ENCODE measurements around the gene GAK. TPM values are rescaled to one million over a fixed set of nuclear protein-coding genes. Genes with fewer than 3 reads are reported as not detected.
"Not testable (repeated sequence)": the region's sequence is repeated elsewhere in the genome, so short reads cannot be mapped to it uniquely, and the experiment has no call there.

The GAK gene
- total RNA-seq, 1 donor from 2014 or later = 27.6 TPM

GRCh38 chr4:813900-814299 lies 118.2 kb downstream of the GAK start:
- Histone ChIP-seq H3K9me3 (ENCODE audit: low read depth) (no peaks in the 10 kb centered on the region), H3K4me2 (no peak overlapping the region), H3K79me2 (ENCODE audit: low read depth) (no peaks in the 10 kb centered on the region), H3K27ac (no peak overlapping the region), H3K9ac (no peak overlapping the region), H3K36me3 (no peaks in the 10 kb centered on the region), H2AFZ (replicated peaks) (no peak overlapping the region), H3K4me3 (no peak overlapping the region), H4K20me1 (ENCODE audit: low read depth) (no peaks in the 10 kb centered on the region), H3K27me3 (peaks cover 99% of the 10 kb centered on the region), H3K4me1 (no peaks in the 10 kb centered on the region), H3F3A (ENCODE audit: low read depth) (peaks cover 3% of the 10 kb centered on the region)
- Mint-ChIP-seq H3K9me3 (no peaks in the 10 kb centered on the region), H3K27ac (no peak overlapping the region), H3K4me1 (no peaks in the 10 kb centered on the region), H3K36me3 (no peaks in the 10 kb centered on the region), H3K4me3 (peak overlapping the region; percentile 6), H3K27me3 (ENCODE audit: insufficient read depth, low read depth) (peaks cover 34% of the 10 kb centered on the region)
- DNase-seq (ENCODE audit: low spot score) = no peak
- TF ChIP-seq EZH2phosphoT487 (IDR thresholded peaks at IDR 0.05) (no peak), CTCF (IDR thresholded peaks at IDR 0.05) (peak; percentile 17), EZH2 (IDR thresholded peaks at IDR 0.05) (peak; percentile 26)

- H3K9me3 Mint-ChIP-seq = peaks cover 2% of the 10 kb centered on the region
- no peaks in the 10 kb centered on the region for H4K20me1 ChIP-seq (ENCODE audit: low read depth)
- no peaks in the 10 kb centered on the region for H3K36me3 Mint-ChIP-seq
- H3K27me3 Mint-ChIP-seq (ENCODE audit: insufficient read depth, low read depth) = peaks cover 24% of the 10 kb centered on the region
- H3K4me3 Mint-ChIP-seq = no peak overlapping the region
- no peaks in the 10 kb centered on the region for H3K36me3 ChIP-seq
- H3K4me1 ChIP-seq = no peaks in the 10 kb centered on the region
- no peaks in the 10 kb centered on the region for H3K4me1 Mint-ChIP-seq
- peaks cover 83% of the 10 kb centered on the region for H3K27me3 ChIP-seq
- no peaks in the 10 kb centered on the region for H3K9me3 ChIP-seq (ENCODE audit: low read depth)
- TF ChIP-seq EZH2 (IDR thresholded peaks at IDR 0.05) (no peak), CTCF (IDR thresholded peaks at IDR 0.05) (no peak), EZH2phosphoT487 (IDR thresholded peaks at IDR 0.05) (no peak)
- peak overlapping the region; percentile 21 for H3K27ac Mint-ChIP-seq
- no peak overlapping the region for H3K4me3 ChIP-seq
- H3F3A ChIP-seq (ENCODE audit: low read depth) = no peaks in the 10 kb centered on the region
- no peak overlapping the region for H3K4me2 ChIP-seq
- no peak for DNase-seq (ENCODE audit: low spot score)
- no peak overlapping the region for H2AFZ ChIP-seq (replicated peaks)
- H3K79me2 ChIP-seq (ENCODE audit: low read depth) = no peaks in the 10 kb centered on the region
- no peak overlapping the region for H3K9ac ChIP-seq
- H3K27ac ChIP-seq = no peak overlapping the region
Observed at GRCh38 chr4:808860-809570, 123.1 kb downstream of the GAK start.

DNA sequence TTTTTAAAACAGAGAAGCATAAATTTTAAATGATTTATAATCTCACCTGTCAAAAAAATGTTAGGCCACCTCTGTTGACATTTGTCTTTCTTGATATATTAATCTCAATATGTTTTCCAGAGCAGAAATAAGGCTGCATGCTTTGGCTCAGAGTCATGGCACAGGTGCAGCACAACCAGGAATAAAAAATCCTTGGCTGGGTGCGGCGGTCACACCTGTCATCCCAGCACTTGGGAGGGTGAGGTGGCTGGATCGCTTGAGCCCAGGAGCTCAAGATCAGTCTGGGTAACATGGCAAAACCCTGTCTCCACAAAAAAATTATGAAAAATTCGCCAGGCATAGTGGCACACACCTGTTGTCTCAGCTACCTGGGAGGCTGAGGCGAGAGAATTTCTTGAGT lies 124.3 kb downstream of the GAK start:
- H3K4me1 ChIP-seq = no peaks in the 10 kb centered on the region
- H3K4me1 Mint-ChIP-seq = no peaks in the 10 kb centered on the region
- no peak overlapping the region for H3K27ac Mint-ChIP-seq
- H2AFZ ChIP-seq (replicated peaks) = no peak overlapping the region
- no peak overlapping the region for H3K27ac ChIP-seq
- peaks cover 2% of the 10 kb centered on the region for H3K9me3 Mint-ChIP-seq
- no peaks in the 10 kb centered on the region for H3K9me3 ChIP-seq (ENCODE audit: low read depth)
- H3K36me3 ChIP-seq = no peaks in the 10 kb centered on the region
- H3K9ac ChIP-seq = no peak overlapping the region
- H3F3A ChIP-seq (ENCODE audit: low read depth) = no peaks in the 10 kb centered on the region
- DNase-seq (ENCODE audit: low spot score) = no peak
- TF ChIP-seq CTCF (IDR thresholded peaks at IDR 0.05) (no peak), EZH2 (IDR thresholded peaks at IDR 0.05) (no peak), EZH2phosphoT487 (IDR thresholded peaks at IDR 0.05) (no peak)
- peaks cover 71% of the 10 kb centered on the region for H3K27me3 ChIP-seq
- H3K79me2 ChIP-seq (ENCODE audit: low read depth) = no peaks in the 10 kb centered on the region
- H3K4me3 Mint-ChIP-seq = no peak overlapping the region
- H3K4me3 ChIP-seq = no peak overlapping the region
- no peaks in the 10 kb centered on the region for H3K36me3 Mint-ChIP-seq
- H4K20me1 ChIP-seq (ENCODE audit: low read depth) = no peaks in the 10 kb centered on the region
- H3K27me3 Mint-ChIP-seq (ENCODE audit: insufficient read depth, low read depth) = peaks cover 13% of the 10 kb centered on the region
- H3K4me2 ChIP-seq = no peak overlapping the region

DNA sequence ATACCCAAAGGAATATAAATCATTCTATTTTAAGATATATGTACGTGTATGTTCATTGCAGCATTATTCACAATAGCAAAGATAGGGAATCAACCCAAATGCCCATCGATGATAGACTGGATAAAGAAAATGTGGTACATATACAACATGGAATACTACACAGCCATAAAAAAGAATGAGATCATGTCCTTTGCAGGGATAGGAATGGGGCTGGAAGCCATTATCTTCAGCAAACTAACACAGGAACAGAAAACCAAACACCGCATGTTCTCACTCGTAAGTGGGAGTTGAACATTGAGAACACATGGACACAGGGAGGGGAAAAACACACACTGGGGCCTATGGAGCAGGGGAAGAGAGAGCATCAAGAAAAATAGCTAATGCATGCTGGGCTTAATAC lies 125.1 kb downstream of the GAK start:
- H3K27ac ChIP-seq; H3K9ac ChIP-seq; H3K4me3 Mint-ChIP-seq; H2AFZ ChIP-seq (replicated peaks); H3K27ac Mint-ChIP-seq; H3K4me1 Mint-ChIP-seq; H4K20me1 ChIP-seq (ENCODE audit: low read depth); H3K4me2 ChIP-seq; DNase-seq (ENCODE audit: low spot score); H3K36me3 ChIP-seq; H3K4me3 ChIP-seq; H3K36me3 Mint-ChIP-seq; H3F3A ChIP-seq (ENCODE audit: low read depth); H3K9me3 Mint-ChIP-seq; H3K79me2 ChIP-seq (ENCODE audit: low read depth); H3K27me3 Mint-ChIP-seq (ENCODE audit: insufficient read depth, low read depth); H3K4me1 ChIP-seq; H3K9me3 ChIP-seq (ENCODE audit: low read depth): not testable (repeated sequence)
- peaks cover 67% of the 10 kb centered on the region for H3K27me3 ChIP-seq
